AG04449 (cell line): ENCODE measurements around the gene FAM3B.

ENCODE experiments used
- CTCF ChIA-PET: fragments of 350-600 bp; formaldehyde crosslinking; extraction: SDS; loops from one replicate; lab custom pipeline; 2021; ENCODE audit warnings: antibody characterized with exemption; lab: Yijun Ruan, JAX
- POLR2A ChIA-PET: fragments of 400-600, 350-600 bp; formaldehyde crosslinking; extraction: SDS; loops from one replicate; lab custom pipeline; 2020; ENCODE audit warnings: antibody characterized with exemption, inconsistent platforms; lab: Yijun Ruan, JAX
- DNase-seq: peaks from one replicate; pipeline ENCODE4 v3.0.0-alpha.2; 2010; ENCODE audit warnings: low read depth, low spot score
- H3K4me3 ChIP-seq: 2 replicates; pipeline ENCODE4 v1.5.1; 2011; ENCODE audit warnings: low read depth, mild to moderate bottlenecking, control low read depth, low read length
- CTCF ChIP-seq: IDR thresholded peaks from one replicate; pipeline ENCODE4 v1.5.1; 2011; ENCODE audit warnings: mild to moderate bottlenecking, moderate library complexity, low read length, control low read depth, inconsistent platforms; ENCODE audit not compliant: insufficient read depth; ENCODE audit errors: missing control alignments

The FAM3B gene

GRCh38 chr21:41379901-41380300 is 63.3 kb downstream of the FAM3B start:
- CTCF ChIA-PET = no interaction called here

GRCh38 chr21:41381731-41382130 is 65.1 kb downstream of the FAM3B start:
- TF ChIP-seq CTCF = no peak
- no peak for DNase-seq
- POLR2A ChIA-PET = no interaction called here
- CTCF ChIA-PET = no interaction called here
- H3K4me3 ChIP-seq = no peak overlapping the region

More at GRCh38 chr21:41379901-41380300, 63.3 kb downstream of the FAM3B start:
- no peak for TF ChIP-seq CTCF
- H3K4me3 ChIP-seq = no peak overlapping the region
- POLR2A ChIA-PET = no interaction called here
- no peak for DNase-seq

- ChIA-PET CTCF (no interaction called here), POLR2A (no interaction called here)
- TF ChIP-seq CTCF = no peak
- DNase-seq = no peak
- no peak overlapping the region for H3K4me3 ChIP-seq
Observed at GRCh38 chr21:41387042-41387819, 70.6 kb downstream of the FAM3B start.

DNA sequence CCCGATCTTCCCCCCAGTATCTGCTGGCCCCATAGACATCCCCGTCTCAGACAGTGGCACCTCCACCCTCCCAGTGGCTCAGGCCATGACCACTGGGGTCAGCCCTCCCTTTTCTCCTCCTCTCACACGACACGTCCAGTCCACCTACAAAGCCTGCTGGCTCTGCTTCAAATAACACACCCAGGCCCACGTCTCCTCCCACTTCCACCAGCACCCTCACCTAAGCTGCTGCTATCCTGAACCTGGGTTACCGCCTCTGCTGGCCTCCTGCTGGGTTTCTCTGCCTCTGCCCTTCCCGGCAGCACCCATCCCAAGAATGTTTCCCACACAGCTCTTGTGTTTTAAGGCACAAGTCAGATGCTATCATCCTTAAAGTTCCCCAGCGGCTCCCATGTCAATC is 71.2 kb downstream of the FAM3B start:
- no peak overlapping the region for H3K4me3 ChIP-seq
- CTCF ChIA-PET = no interaction called here
- no peak for TF ChIP-seq CTCF
- POLR2A ChIA-PET = no interaction called here
- no peak for DNase-seq

DNA sequence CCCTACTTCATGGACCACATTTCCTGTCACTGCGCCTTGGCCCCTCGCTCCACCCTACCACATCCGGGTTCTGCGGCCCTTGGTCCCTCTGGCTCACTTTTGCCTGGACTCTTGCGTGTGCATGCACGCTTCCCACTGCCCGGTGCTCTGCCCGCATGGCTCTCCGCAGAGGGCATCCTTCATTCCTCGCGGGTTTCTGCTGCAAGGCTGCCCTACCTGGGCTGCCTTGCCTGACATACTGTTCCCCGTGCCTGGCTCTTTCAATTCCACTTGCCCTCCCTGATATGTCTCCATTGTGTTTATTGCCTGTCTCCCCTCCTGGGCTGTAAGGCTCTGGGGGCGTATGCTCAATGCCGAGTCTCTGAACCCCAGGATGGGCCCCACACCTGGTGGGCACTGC is 71.7 kb downstream of the FAM3B start:
- ChIA-PET POLR2A (no interaction called here), CTCF (no interaction called here)
- no peak overlapping the region for H3K4me3 ChIP-seq
- no peak for TF ChIP-seq CTCF
- DNase-seq = no peak

GRCh38 chr21:41390043-41390639 is 73.5 kb downstream of the FAM3B start:
- ChIA-PET CTCF (no interaction called here), POLR2A (no interaction called here)
- H3K4me3 ChIP-seq = no peak overlapping the region
- no peak for TF ChIP-seq CTCF
- no peak for DNase-seq
